K562 (cell line): ENCODE results near the gene NPEPPS. TPM values are rescaled to one million over a fixed set of nuclear protein-coding genes. Genes with fewer than 3 reads are reported as not detected.
A peak's percentile ranks its signal among the peaks of the same experiment; 100 is the strongest.

Experiments used
- ATAC-seq: fragments of 200-7000 bp; cut with Tn5 transposase; 3 replicates; pipeline ENCODE4 v1.9.1; 2020; ENCODE audit warnings: moderate library complexity
- BruUV-seq: library from RNA; stranded (reverse); fragments of 400-500 nt; replicated peaks from 2 replicates; lab custom pipeline; 2021; lab: Mats Ljungman, UMichigan
- CTCF ChIA-PET: fragments of 300-600 bp; formaldehyde crosslinking; extraction: SDS; loops from one replicate; lab custom pipeline; 2021; ENCODE audit warnings: low intra/inter-chr PET ratio; lab: Yijun Ruan, JAX
- POLR2A ChIA-PET: fragments of 300-600, 350-650 bp; sonication (Branson Sonifier 250); formaldehyde crosslinking; extraction: SDS; loops from one replicate; lab custom pipeline; 2021; ENCODE audit warnings: antibody characterized with exemption, inconsistent platforms; lab: Yijun Ruan, JAX
- DNase-seq, 4 experiments: peaks; one replicate each; pipeline versions ENCODE4 v3.0.0 to v3.0.0-alpha.2; 2011 to 2018; ENCODE audit warnings: low spot score in 3 of 4, mixed read lengths in 3 of 4; ENCODE audit errors: extremely low read depth in 1 of 4
- FAIRE-seq: peaks from 2 replicates; lab custom pipeline; 2011; peaks lifted over from hg19 to GRCh38; lab: Jason Lieb, UNC
- H2AFZ ChIP-seq: 2 replicates; pipeline ENCODE4 v1.6.0; 2011; ENCODE audit warnings: low read depth, low read length, control low read depth, inconsistent platforms
- H3K27ac ChIP-seq: fragments of 200-600 bp; 3 replicates; pipeline ENCODE4 v1.8.0; 2011; ENCODE audit warnings: low read depth, mild to moderate bottlenecking, control low read depth, inconsistent platforms, low read length, moderate library complexity, mixed read lengths; ENCODE audit errors: extremely low read depth
- H3K27me3 ChIP-seq, 2 experiments: fragments of 300-600 bp in 1 of 2; 2 replicates in 1 of 2; 3 replicates in 1 of 2; pipeline versions ENCODE4 v1.6.0 to v1.8.0; 2011; ENCODE audit warnings: inconsistent platforms in 2 of 2, low read length in 2 of 2, mild to moderate bottlenecking in 1 of 2, mixed read lengths in 1 of 2, moderate library complexity in 1 of 2; ENCODE audit not compliant: control insufficient read depth in 2 of 2, insufficient read depth in 2 of 2
- H3K36me3 ChIP-seq: fragments of 300-600 bp; 3 replicates; pipeline ENCODE4 v1.8.0; 2011; ENCODE audit warnings: mild to moderate bottlenecking, low read length, inconsistent platforms; ENCODE audit not compliant: control insufficient read depth, insufficient read depth
- H3K4me1 ChIP-seq, 2 experiments: fragments of 200-600 bp in 1 of 2; replicated peaks in 1 of 2; 2 replicates in 1 of 2; 3 replicates in 1 of 2; pipeline versions ENCODE4 v1.5.1 to v1.8.0; 2011; ENCODE audit warnings: inconsistent platforms in 2 of 2, low read length in 2 of 2, mild to moderate bottlenecking in 1 of 2, mixed read lengths in 1 of 2, moderate library complexity in 1 of 2; ENCODE audit not compliant: control insufficient read depth in 2 of 2, insufficient read depth in 2 of 2
- H3K4me2 ChIP-seq: 2 replicates; pipeline ENCODE4 v1.6.1; 2011; ENCODE audit warnings: low read length, control low read depth, inconsistent platforms, mixed read lengths; ENCODE audit not compliant: insufficient read depth
- H3K4me3 ChIP-seq: fragments of 200-600 bp; sonication (generic), shearing (Covaris generic); 2 replicates; pipeline ENCODE4 v1.5.1; 2016; ENCODE audit warnings: control low read depth, inconsistent platforms
- H3K79me2 ChIP-seq: fragments of 200-600 bp; 3 replicates; pipeline ENCODE4 v1.8.0; 2011; ENCODE audit warnings: low read length, inconsistent platforms; ENCODE audit not compliant: control insufficient read depth, insufficient read depth
- H3K9ac ChIP-seq, 2 experiments: 2 replicates each; pipeline versions ENCODE4 v1.6.0 to v1.6.1; 2011; ENCODE audit warnings: low read depth in 2 of 2, low read length in 2 of 2, control low read depth in 1 of 2, inconsistent platforms in 1 of 2, mild to moderate bottlenecking in 1 of 2, mixed read lengths in 1 of 2; ENCODE audit not compliant: insufficient read depth in 1 of 2
- H3K9me1 ChIP-seq: one replicate; pipeline ENCODE4 v1.6.0; 2011; ENCODE audit warnings: inconsistent platforms, mild to moderate bottlenecking, low read length, moderate library complexity; ENCODE audit not compliant: control insufficient read depth, insufficient read depth
- H3K9me3 ChIP-seq: replicated peaks from 2 replicates; pipeline ENCODE4 v1.5.1; 2011; ENCODE audit warnings: low read depth, low read length, inconsistent platforms; ENCODE audit not compliant: control insufficient read depth, insufficient read depth
- H4K20me1 ChIP-seq: replicated peaks from 2 replicates; pipeline ENCODE4 v1.6.1; 2011; ENCODE audit warnings: low read length, inconsistent platforms, mixed read lengths; ENCODE audit not compliant: control insufficient read depth, insufficient read depth
- CEBPG ChIP-seq, 3 experiments: fragments of 200-800 bp in 1 of 3; sonication (Bioruptor generic) in 1 of 3; sonication (generic) in 1 of 3; formaldehyde crosslinking in 1 of 3; IDR thresholded peaks in 2 of 3; conservative IDR thresholded peaks in 1 of 3; 2 replicates each; pipeline versions ENCODE4 v1.6.1 to v1.8.0; 2016 to 2022; ENCODE audit warnings: missing compliant biosample characterization in 2 of 3, missing genetic modification characterization in 2 of 3, mild to moderate bottlenecking in 1 of 3, missing genetic modification reagents in 1 of 3
- HLTF ChIP-seq: fragments of 450-650 bp; IDR thresholded peaks from 2 replicates; pipeline ENCODE4 v1.6.1; 2016
- HMGN3 ChIP-seq: IDR thresholded peaks from 2 replicates; pipeline ENCODE4 v1.6.1; 2011; ENCODE audit warnings: borderline replicate concordance, low read depth, mild to moderate bottlenecking, mixed read lengths, low read length; ENCODE audit not compliant: insufficient read length; ENCODE audit errors: extremely low read depth
- HSF4 ChIP-seq: fragments of 250-450 bp; sonication (Bioruptor Pico); IDR thresholded peaks from 2 replicates; pipeline ENCODE4 v2.1.2; 2022; ENCODE audit warnings: mild to moderate bottlenecking, moderate library complexity, borderline replicate concordance
- NFE2 ChIP-seq: IDR thresholded peaks from 2 replicates; pipeline ENCODE4 v1.6.1; 2014; ENCODE audit warnings: antibody characterized with exemption, low read depth
- STAT5A ChIP-seq: IDR thresholded peaks from 2 replicates; pipeline ENCODE4 v1.6.1; 2012; ENCODE audit warnings: low read length, inconsistent platforms, borderline replicate concordance
- WGBS: fragments of 100-300 bp; shearing (Covaris generic); methylation state at CpG from one replicate; pipeline ENCODE4 v1.1.6; 2016; ENCODE audit warnings: low coverage, mixed read lengths; ENCODE audit not compliant: insufficient coverage; ENCODE audit errors: missing lambda C conversion rate; 5-methylcytosine and 5-hydroxymethylcytosine counted together
- in situ Hi-C: fragments of 300-500 bp; cut with MboI; formaldehyde crosslinking; loops from 4 replicates; pipeline ENCODE4 v1.15.0; 2018; ENCODE audit warnings: inconsistent platforms, mixed read lengths
- intact Hi-C: fragments of 100-400 bp; cut with micrococcal nuclease; formaldehyde crosslinking; loops from 2 replicates; pipeline ENCODE4 v1.14.2; 2022
- polyA plus RNA-seq, 8 experiments: library from polyadenylated mRNA; depleted of rRNA in 4 of 8; stranded (reverse) in 5 of 8; unstranded in 3 of 8; fragments of >200 nt; fragmentation: Nextera tagmentation in 2 of 8; fragmentation: Illumina TruSeq in 1 of 8; extraction: Ambion mirVana in 2 of 8; extraction: Trizol in 1 of 8; gene quantifications; 2 replicates each; pipeline versions ENCODE4 v1.2.1 to v1.2.3, GENCODE V29; 2011 to 2014; ENCODE audit warnings: inconsistent platforms in 1 of 8, missing spikeins in 1 of 8
- total RNA-seq, 7 experiments: library from RNA; depleted of rRNA in 6 of 7; stranded (reverse); fragments of >200 nt in 6 of 7; fragmentation: Illumina TruSeq in 2 of 7; extraction: Trizol in 2 of 7; gene quantifications; 2 replicates each; pipeline versions ENCODE4 v1.2.1 to v1.2.3, GENCODE V29; 2011 to 2021; ENCODE audit warnings: low replicate concordance in 1 of 7
- TF ChIP-seq, protein P1 (sequence below): sonication (generic); formaldehyde crosslinking; IDR thresholded peaks from 2 replicates; pipeline ENCODE4 v1.8.0; 2022; ENCODE audit warnings: mild to moderate bottlenecking, missing genetic modification reagents
- TF ChIP-seq, protein P2 (sequence below): fragments of 450-650 bp; IDR thresholded peaks from one replicate; pipeline ENCODE4 v1.6.1; 2018; ENCODE audit warnings: mild to moderate bottlenecking, moderate library complexity; ENCODE audit not compliant: partially characterized antibody

Gene NPEPPS
- total and polyA plus RNA-seq, 9 of the 15 experiments (the other 6 are each of a cell fraction or from before 2014, with no cell fraction given): 21.4 to 108 (median 46.0) TPM

DNA sequence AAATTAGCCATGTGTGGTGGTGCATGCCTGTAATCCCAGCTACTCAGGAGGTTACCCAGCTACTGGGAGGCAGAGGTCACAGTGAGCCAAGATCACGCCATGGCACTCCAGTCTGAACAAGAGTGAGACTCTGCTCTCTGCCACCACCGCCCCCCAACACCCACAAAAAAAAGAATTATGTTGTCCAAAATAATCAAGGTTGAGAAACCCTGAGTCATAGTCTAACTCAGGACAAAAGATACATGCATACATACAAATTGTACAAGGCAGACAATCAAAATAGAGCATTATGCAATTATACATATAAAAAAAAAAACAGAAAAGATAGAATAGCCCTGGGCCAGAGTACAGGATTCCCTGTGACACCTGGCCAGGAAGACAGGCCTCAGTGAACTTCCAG is 112.2 kb downstream of the NPEPPS start:
- BruUV-seq: no TSS peak
- Histone ChIP-seq H3K9me1 (no peaks in the 10 kb centered on the region), H3K4me3 (no peak overlapping the region), H3K27me3 (no peaks in the 10 kb centered on the region), H3K4me1 (peaks cover 4 to 7% of the 10 kb centered on the region in 2 experiments; a peak in 4 of 5 replicates), H3K36me3 (no peaks in the 10 kb centered on the region), H3K79me2 (peaks cover 7% of the 10 kb centered on the region; the same call in 1 of the 3 replicates), H3K4me2 (no peak overlapping the region), H3K9ac (peak overlapping the region in 1 of 2 experiments; percentile 26; a peak in 1 of 4 replicates), H4K20me1 (no peaks in the 10 kb centered on the region), H2AFZ (no peak overlapping the region), H3K27ac (no peak overlapping the region), H3K9me3 (no peaks in the 10 kb centered on the region)
- DNase-seq (no peak), ATAC-seq (no peak), FAIRE-seq (no peak)
- intact Hi-C loops (no loop called here), in situ Hi-C loops (no loop called here)
- ChIA-PET POLR2A (interaction anchor here (1.0 kb wide), 1 partner anchor 16 kb away, joined by 3 read pairs; no protein-coding TSS in a partner anchor), CTCF (no interaction called here)
- 49% methylated on average over 2 of the region's 2 CpGs for WGBS
- no peak for TF ChIP-seq STAT5A
- TF ChIP-seq, protein P1, sequence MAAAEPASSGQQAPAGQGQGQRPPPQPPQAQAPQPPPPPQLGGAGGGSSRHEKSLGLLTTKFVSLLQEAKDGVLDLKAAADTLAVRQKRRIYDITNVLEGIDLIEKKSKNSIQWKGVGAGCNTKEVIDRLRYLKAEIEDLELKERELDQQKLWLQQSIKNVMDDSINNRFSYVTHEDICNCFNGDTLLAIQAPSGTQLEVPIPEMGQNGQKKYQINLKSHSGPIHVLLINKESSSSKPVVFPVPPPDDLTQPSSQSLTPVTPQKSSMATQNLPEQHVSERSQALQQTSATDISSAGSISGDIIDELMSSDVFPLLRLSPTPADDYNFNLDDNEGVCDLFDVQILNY (CRISPR knock-in tag): no peak
- no peak for TF ChIP-seq HMGN3
- TF ChIP-seq NFE2: peak; percentile 25; the same call in 1 of the 2 replicates

DNA sequence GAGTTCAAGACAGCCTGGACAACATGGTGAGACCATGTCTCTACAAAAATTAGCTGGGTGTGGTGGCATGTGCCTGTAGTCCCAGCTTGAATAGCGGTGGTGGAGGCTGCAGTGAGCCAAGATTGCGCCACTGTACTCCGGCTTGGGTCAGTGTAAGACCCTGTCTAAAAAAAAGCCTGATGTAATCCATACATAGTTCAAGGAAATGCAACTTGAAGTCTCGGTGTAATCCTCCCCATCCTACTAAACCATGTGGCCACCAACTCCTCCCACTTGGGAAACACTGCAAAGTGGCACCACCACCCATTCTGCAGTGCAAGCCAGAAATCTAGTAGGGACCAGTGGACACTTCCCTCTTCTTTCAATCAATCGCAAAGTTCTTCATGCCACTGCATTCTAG is 113.4 kb downstream of the NPEPPS start:
- Histone ChIP-seq H3K9me1 (no peaks in the 10 kb centered on the region), H3K9ac (no peak overlapping the region), H3K36me3 (no peaks in the 10 kb centered on the region), H4K20me1 (no peaks in the 10 kb centered on the region), H3K4me3 (no peak overlapping the region), H3K4me1 (peaks cover 13 to 14% of the 10 kb centered on the region in 2 experiments; a peak in 4 of 5 replicates), H3K27me3 (no peaks in the 10 kb centered on the region), H3K4me2 (no peak overlapping the region), H3K9me3 (no peaks in the 10 kb centered on the region), H3K79me2 (peaks cover 16% of the 10 kb centered on the region; the same call in 2 of the 3 replicates), H2AFZ (no peak overlapping the region), H3K27ac (no peak overlapping the region)
- ATAC-seq (no peak), FAIRE-seq (no peak), DNase-seq (no peak)
- intact Hi-C loops (no loop called here), in situ Hi-C loops (no loop called here)
- ChIA-PET POLR2A (no interaction called here), CTCF (interaction anchor here (0.7 kb wide), 1 partner anchor 486 kb away, joined by 5 read pairs; no protein-coding TSS in a partner anchor)
- BruUV-seq: no TSS peak
- 65% methylated on average over 4 of the region's 5 CpGs for WGBS
- TF ChIP-seq HLTF (no peak), CEBPG (CRISPR knock-in tag; IDR thresholded peaks at IDR 0.05) (no peak), CEBPG (tag; conservative IDR thresholded peaks at IDR 0.05 in 1 of 2, IDR thresholded peaks at IDR 0.05 in 1 of 2) (peak in 1 of 2 experiments; percentile 39; a peak in 1 of 4 replicates), HSF4 (CRISPR knock-in tag) (no peak)
- TF ChIP-seq, protein P2, sequence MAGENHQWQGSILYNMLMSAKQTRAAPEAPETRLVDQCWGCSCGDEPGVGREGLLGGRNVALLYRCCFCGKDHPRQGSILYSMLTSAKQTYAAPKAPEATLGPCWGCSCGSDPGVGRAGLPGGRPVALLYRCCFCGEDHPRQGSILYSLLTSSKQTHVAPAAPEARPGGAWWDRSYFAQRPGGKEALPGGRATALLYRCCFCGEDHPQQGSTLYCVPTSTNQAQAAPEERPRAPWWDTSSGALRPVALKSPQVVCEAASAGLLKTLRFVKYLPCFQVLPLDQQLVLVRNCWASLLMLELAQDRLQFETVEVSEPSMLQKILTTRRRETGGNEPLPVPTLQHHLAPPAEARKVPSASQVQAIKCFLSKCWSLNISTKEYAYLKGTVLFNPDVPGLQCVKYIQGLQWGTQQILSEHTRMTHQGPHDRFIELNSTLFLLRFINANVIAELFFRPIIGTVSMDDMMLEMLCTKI: no peak
